GM12878 (cell line): ENCODE results near the gene MISP3. TPM values are rescaled to one million over a fixed set of nuclear protein-coding genes. Genes with fewer than 3 reads are reported as not detected.

ENCODE experiments used
- ATAC-seq: fragments of 200-7000 bp; cut with Tn5 transposase; 3 replicates; pipeline ENCODE4 v1.9.1; 2020; ENCODE audit warnings: mild to moderate bottlenecking, moderate library complexity
- BruUV-seq: library from RNA; stranded (reverse); fragments of 400-500 nt; replicated peaks from 2 replicates; lab custom pipeline; 2021; lab: Mats Ljungman, UMichigan
- CTCF ChIA-PET: fragments of 300-600 bp; sonication (Branson Sonifier 250); formaldehyde crosslinking; extraction: SDS; loops from one replicate; lab custom pipeline; 2021; ENCODE audit warnings: inconsistent platforms; lab: Yijun Ruan, JAX
- POLR2A ChIA-PET: fragments of 350-600 bp; formaldehyde crosslinking; extraction: SDS; loops from one replicate; lab custom pipeline; 2021; ENCODE audit warnings: inconsistent platforms; lab: Charles Lee
- RAD21 ChIA-PET: fragments of 300-600 bp; sonication (Branson Sonifier 250); formaldehyde crosslinking; loops from one replicate; lab custom pipeline; 2023; ENCODE audit warnings: antibody characterized with exemption; ENCODE audit not compliant: unreplicated experiment; lab: Charles Lee
- SMC1A ChIA-PET: fragments of 300-600 bp; sonication (Branson Sonifier 250); formaldehyde crosslinking; loops from one replicate; lab custom pipeline; 2023; ENCODE audit not compliant: unreplicated experiment, uncharacterized antibody; lab: Charles Lee
- DNase-seq: peaks from one replicate; pipeline ENCODE4 v3.0.0-alpha.2; 2011; ENCODE audit warnings: low read depth, low spot score
- FAIRE-seq: peaks from 3 replicates; lab custom pipeline; 2011; peaks lifted over from hg19 to GRCh38; lab: Jason Lieb, UNC
- H2AFZ ChIP-seq: 2 replicates; pipeline ENCODE4 v1.6.0; 2011; ENCODE audit warnings: low read depth, low read length, control low read depth; ENCODE audit not compliant: control insufficient read depth
- H3K27ac ChIP-seq: 2 replicates; pipeline ENCODE4 v1.5.1; 2011; ENCODE audit warnings: control low read depth; ENCODE audit not compliant: control insufficient read depth, insufficient read depth
- H3K27me3 ChIP-seq, 2 experiments: replicated peaks in 1 of 2; 2 replicates each; pipeline versions ENCODE4 v1.6.0 to v1.6.1; 2011; ENCODE audit warnings: low read length in 1 of 2; ENCODE audit not compliant: control insufficient read depth in 2 of 2, insufficient read depth in 2 of 2
- H3K36me3 ChIP-seq, 2 experiments: 2 replicates each; pipeline ENCODE4 v1.5.1; 2011; ENCODE audit warnings: low read length in 1 of 2; ENCODE audit not compliant: control insufficient read depth in 2 of 2, insufficient read depth in 2 of 2
- H3K4me1 ChIP-seq: 2 replicates; pipeline ENCODE4 v1.6.1; 2011; ENCODE audit warnings: mild to moderate bottlenecking, low read length, moderate library complexity, mixed read lengths; ENCODE audit not compliant: control insufficient read depth, insufficient read depth
- H3K4me2 ChIP-seq: 2 replicates; pipeline ENCODE4 v1.6.0; 2011; ENCODE audit warnings: control low read depth; ENCODE audit not compliant: control insufficient read depth, insufficient read depth
- H3K4me3 ChIP-seq: fragments of 200-600 bp; sonication (generic); 2 replicates; pipeline ENCODE4 v1.5.1; 2016
- H3K79me2 ChIP-seq: 2 replicates; pipeline ENCODE4 v1.6.0; 2011; ENCODE audit warnings: low read length; ENCODE audit not compliant: control insufficient read depth, insufficient read depth
- H3K9ac ChIP-seq: 2 replicates; pipeline ENCODE4 v1.8.0; 2011; ENCODE audit warnings: low read length, control low read depth, mixed read lengths; ENCODE audit not compliant: control insufficient read depth, insufficient read depth
- H3K9me3 ChIP-seq: replicated peaks from 3 replicates; pipeline ENCODE4 v1.5.1; 2011; ENCODE audit warnings: mild to moderate bottlenecking, low read length; ENCODE audit not compliant: control insufficient read depth, insufficient read depth
- H4K20me1 ChIP-seq: 2 replicates; pipeline ENCODE4 v1.6.0; 2011; ENCODE audit not compliant: control insufficient read depth, insufficient read depth
- BHLHE40 ChIP-seq, 2 experiments: fragments of 450-650 bp in 1 of 2; IDR thresholded peaks; 2 replicates each; pipeline ENCODE4 v1.6.1; 2011 to 2017; ENCODE audit warnings: low read depth in 2 of 2, borderline replicate concordance in 1 of 2, improper control_type of control experiment in 1 of 2, low read length in 1 of 2, mild to moderate bottlenecking in 1 of 2
- CEBPB ChIP-seq, 2 experiments: fragments of 150-350 bp in 1 of 2; IDR thresholded peaks; 2 replicates each; pipeline ENCODE4 v1.6.1; 2012 to 2014; ENCODE audit warnings: low read depth in 2 of 2, low read length in 2 of 2, borderline replicate concordance in 1 of 2, inconsistent platforms in 1 of 2
- CHD2 ChIP-seq: IDR thresholded peaks from 2 replicates; pipeline ENCODE4 v1.6.1; 2011; ENCODE audit warnings: low read depth, low read length, improper control_type of control experiment, borderline replicate concordance
- CUX1 ChIP-seq: IDR thresholded peaks from 2 replicates; pipeline ENCODE4 v1.6.1; 2012; ENCODE audit warnings: improper control_type of control experiment, low read depth, low read length; ENCODE audit not compliant: insufficient replicate concordance
- E2F8 ChIP-seq: fragments of 450-650 bp; IDR thresholded peaks from 2 replicates; pipeline ENCODE4 v1.6.1; 2018; ENCODE audit warnings: mild to moderate bottlenecking, low read depth, moderate library complexity; ENCODE audit not compliant: partially characterized antibody
- ELK1 ChIP-seq: IDR thresholded peaks from 2 replicates; pipeline ENCODE4 v1.6.1; 2012; ENCODE audit warnings: low read depth, low read length, improper control_type of control experiment
- EZH2 ChIP-seq: IDR thresholded peaks from 2 replicates; pipeline ENCODE4 v1.6.1; 2012; ENCODE audit warnings: low read depth, mild to moderate bottlenecking, control low read depth, inconsistent platforms, low read length, borderline replicate concordance; ENCODE audit not compliant: control insufficient read depth
- IRF5 ChIP-seq: fragments of 450-650 bp; IDR thresholded peaks from 2 replicates; pipeline ENCODE4 v1.6.1; 2017; ENCODE audit warnings: borderline replicate concordance
- JUND ChIP-seq: IDR thresholded peaks from 2 replicates; pipeline ENCODE4 v1.6.1; 2012; ENCODE audit warnings: low read depth, mild to moderate bottlenecking, low read length, improper control_type of control experiment, moderate library complexity
- NFXL1 ChIP-seq: fragments of 450-650 bp; IDR thresholded peaks from 2 replicates; pipeline ENCODE4 v1.6.1; 2017; ENCODE audit warnings: antibody characterized with exemption, mild to moderate bottlenecking, borderline replicate concordance
- SIN3A ChIP-seq: IDR thresholded peaks from 2 replicates; pipeline ENCODE4 v1.6.1; 2012; ENCODE audit warnings: low read depth, low read length, improper control_type of control experiment
- WGBS: methylation state at CpG from one replicate; pipeline ENCODE4 v1.1.6; 2016; ENCODE audit warnings: low lambda C conversion rate; ENCODE audit not compliant: insufficient replicate concordance, insufficient coverage; ENCODE audit errors: missing lambda C conversion rate; 5-methylcytosine and 5-hydroxymethylcytosine counted together
- in situ Hi-C: fragments of 300-500 bp; cut with MboI; formaldehyde crosslinking; loops from 9 replicates; pipeline ENCODE4 v1.14.3; 2018; ENCODE audit warnings: mixed read lengths
- intact Hi-C: fragments of 100-400 bp; cut with micrococcal nuclease; formaldehyde crosslinking; loops from one replicate; pipeline ENCODE4 v1.14.2; 2022; ENCODE audit not compliant: unreplicated experiment
- polyA plus RNA-seq, 11 experiments: library from polyadenylated mRNA; depleted of rRNA in 4 of 11; unstranded in 6 of 11; stranded (reverse) in 5 of 11; fragments of >200 nt; fragmentation: Nextera tagmentation in 4 of 11; fragmentation: Illumina TruSeq in 1 of 11; extraction: Ambion mirVana in 4 of 11; extraction: Trizol in 1 of 11; gene quantifications; 1 replicate in 1 of 11; 2 replicates in 10 of 11; pipeline versions ENCODE4 v1.2.1 to v1.2.3, GENCODE V29; 2011 to 2016; ENCODE audit warnings: inconsistent platforms in 2 of 11, missing spikeins in 2 of 11, low read depth in 1 of 11
- total RNA-seq, 4 experiments: library from RNA; depleted of rRNA in 3 of 4; stranded (reverse); fragments of >200 nt in 3 of 4; fragmentation: Illumina TruSeq in 1 of 4; extraction: Trizol in 1 of 4; gene quantifications; 2 replicates each; pipeline versions ENCODE4 v1.2.1 to v1.2.3, GENCODE V29; 2013 to 2021

Gene MISP3
- total and polyA plus RNA-seq, 10 of the 15 experiments (the other 5 are each of a cell fraction or from before 2014, with no cell fraction given) = 0.07 to 1.4 (median 0.64) TPM

GRCh38 chr19:14117668-14118164, 45.1 kb downstream of the MISP3 start, which contains the start of gene PRKACA:
Gene PRKACA, minus strand, starts transcription at chr19:14117762. Its CDS starts 215 bp downstream, at chr19:14117547.
- peak within 1 kb of the TSS; percentile 45 for H3K27ac ChIP-seq
- peak within 1 kb of the TSS; percentile 75 for H2AFZ ChIP-seq
- FAIRE-seq (peak; percentile 95), DNase-seq (peak; percentile 91), ATAC-seq (peak; percentile 99)
- peaks cover 0 to 2% of the 10 kb centered on the region in 2 experiments; a peak in 2 of 4 replicates for H3K36me3 ChIP-seq
- ChIA-PET RAD21 (interaction anchor here (0.7 to 1.6 kb wide), 2 partner anchors 18 to 35 kb away, joined by 3 to 8 read pairs; partner anchors contain the start of gene ASF1B), SMC1A (interaction anchor here (0.6 to 1.8 kb wide), 4 partner anchors 10 to 37 kb away, joined by 3 to 5 read pairs (median 4); partner anchors contain the start of gene ASF1B), POLR2A (interaction anchor here (0.9 to 1.0 kb wide), 2 partner anchors 19 to 36 kb away, joined by 3 to 5 read pairs; partner anchors contain the start of gene ASF1B), CTCF (interaction anchor here (0.6 to 2.4 kb wide), 6 partner anchors 19 to 283 kb away, joined by 3 to 10 read pairs (median 3); partner anchors contain the start of genes ASF1B and IL27RA)
- peak within 1 kb of the TSS; percentile 76 for H3K9ac ChIP-seq
- peaks cover 16% of the 10 kb centered on the region for H3K4me1 ChIP-seq
- in situ Hi-C loops = no loop called here
- H3K79me2 ChIP-seq = peaks cover 8% of the 10 kb centered on the region
- no peaks in the 10 kb centered on the region for H4K20me1 ChIP-seq
- no peaks in the 10 kb centered on the region for H3K27me3 ChIP-seq
- intact Hi-C loops = loop anchor here (5.0 kb wide), 1 partner anchor 35 kb away; no protein-coding TSS in a partner anchor
- no TSS peak for BruUV-seq
- peak within 1 kb of the TSS; percentile 91 for H3K4me2 ChIP-seq
- WGBS = 1% methylated on average over 23 of the region's 67 CpGs
- H3K4me3 ChIP-seq = peak within 1 kb of the TSS; percentile 70
- H3K9me3 ChIP-seq = no peaks in the 10 kb centered on the region
- TF ChIP-seq NFXL1 (no peak), SIN3A (no peak), E2F8 (no peak), ELK1 (no peak), JUND (no peak), CHD2 (peak; percentile 98), IRF5 (no peak), CUX1 (no peak), BHLHE40 (IDR thresholded peaks at IDR 0.05; ENCODE audit: borderline replicate concordance in 1 of 2, low read depth in 2 of 2, low read length in 1 of 2) (peak in 1 of 2 experiments; percentile 7; a peak in 1 of 4 replicates), CEBPB (IDR thresholded peaks at IDR 0.05; ENCODE audit: borderline replicate concordance in 1 of 2, low read depth in 2 of 2, low read length in 2 of 2) (no peak), EZH2 (no peak)
